Iris pigment epithelial cell (primary cell): ENCODE data around the gene HYAL3.

Experiments
- DNase-seq: peaks from one replicate; pipeline ENCODE4 v3.0.0-alpha.2; 2011; ENCODE audit warnings: low read depth

HYAL3 gene

GRCh38 chr3:50327943-50328691, 28.9 kb upstream of the HYAL3 start, which contains the start of gene TUSC2:
TSS of gene TUSC2 (minus strand) at chr3:50328223. CDS start at chr3:50328099, 124 bp downstream.
- DNase-seq = peak; percentile 97

GRCh38 chr3:50327129-50327528, 27.9 kb upstream of the HYAL3 start:
- no peak for DNase-seq

GRCh38 chr3:50326182-50326541, 27.0 kb upstream of the HYAL3 start:
- no peak for DNase-seq

GRCh38 chr3:50325497-50326181, 26.4 kb upstream of the HYAL3 start:
- no peak for DNase-seq

GRCh38 chr3:50325113-50325480, 25.9 kb upstream of the HYAL3 start:
- DNase-seq = no peak

GRCh38 chr3:50324351-50325112, 25.3 kb upstream of the HYAL3 start:
- peak; percentile 65 for DNase-seq

GRCh38 chr3:50323614-50324199, 24.5 kb upstream of the HYAL3 start:
- DNase-seq = no peak

- DNase-seq = no peak
These were observed 23.9 kb upstream of the HYAL3 start for GRCh38 chr3:50323092-50323600.

- no peak for DNase-seq
These were observed 23.3 kb upstream of the HYAL3 start, which contains the start of gene HYAL2 for GRCh38 chr3:50322386-50323091. TSS of gene HYAL2 (minus strand) at chr3:50322745. CDS start at chr3:50320489, 2,256 bp downstream.

GRCh38 chr3:50322115-50322385, 22.8 kb upstream of the HYAL3 start:
- no peak for DNase-seq

- peak; percentile 91 for DNase-seq
These were observed 22.3 kb upstream of the HYAL3 start for GRCh38 chr3:50321336-50322114.

GRCh38 chr3:50320853-50321335, 21.7 kb upstream of the HYAL3 start:
- DNase-seq = peak; percentile 66

- no peak for DNase-seq
These were observed 20.9 kb upstream of the HYAL3 start for GRCh38 chr3:50319894-50320625.

GRCh38 chr3:50319181-50319893, 20.1 kb upstream of the HYAL3 start:
- no peak for DNase-seq

GRCh38 chr3:50318615-50319014, 19.4 kb upstream of the HYAL3 start:
- DNase-seq = no peak

GRCh38 chr3:50318163-50318562, 19.0 kb upstream of the HYAL3 start:
- no peak for DNase-seq

- no peak for DNase-seq
These were observed 18.1 kb upstream of the HYAL3 start for GRCh38 chr3:50317300-50317699.

GRCh38 chr3:50316657-50317242, 17.5 kb upstream of the HYAL3 start:
- DNase-seq = peak; percentile 62

GRCh38 chr3:50314816-50315215, 15.6 kb upstream of the HYAL3 start:
- no peak for DNase-seq
